GM12878 (cell line): Measurements from ENCODE around the gene LMOD3. TPM values are rescaled to one million over a fixed set of nuclear protein-coding genes. Genes with fewer than 3 reads are reported as not detected.

Experiments used
- BMI1 ChIP-seq: fragments of 450-650 bp; IDR thresholded peaks from 2 replicates; pipeline ENCODE4 v1.6.1; 2016; ENCODE audit warnings: mild to moderate bottlenecking, moderate library complexity, borderline replicate concordance
- RBBP5 ChIP-seq: fragments of 200-600 bp; sonication (generic); conservative IDR thresholded peaks from 2 replicates; pipeline ENCODE4 v1.6.1; 2016
- SPI1 ChIP-seq: IDR thresholded peaks from 2 replicates; pipeline ENCODE4 v1.6.1; 2011; ENCODE audit warnings: low read depth, mild to moderate bottlenecking, low read length, moderate library complexity, borderline replicate concordance; ENCODE audit not compliant: insufficient read depth
- YY1 ChIP-seq: IDR thresholded peaks from 2 replicates; pipeline ENCODE4 v1.6.1; 2011; ENCODE audit warnings: low read depth, mild to moderate bottlenecking, low read length
- polyA plus RNA-seq, 11 experiments: library from polyadenylated mRNA; depleted of rRNA in 4 of 11; unstranded in 6 of 11; stranded (reverse) in 5 of 11; fragments of >200 nt; fragmentation: Nextera tagmentation in 4 of 11; fragmentation: Illumina TruSeq in 1 of 11; extraction: Ambion mirVana in 4 of 11; extraction: Trizol in 1 of 11; gene quantifications; 1 replicate in 1 of 11; 2 replicates in 10 of 11; pipeline versions ENCODE4 v1.2.1 to v1.2.3, GENCODE V29; 2011 to 2016; ENCODE audit warnings: inconsistent platforms in 2 of 11, missing spikeins in 2 of 11, low read depth in 1 of 11
- total RNA-seq, 4 experiments: library from RNA; depleted of rRNA in 3 of 4; stranded (reverse); fragments of >200 nt in 3 of 4; fragmentation: Illumina TruSeq in 1 of 4; extraction: Trizol in 1 of 4; gene quantifications; 2 replicates each; pipeline versions ENCODE4 v1.2.1 to v1.2.3, GENCODE V29; 2013 to 2021
- TF ChIP-seq, protein P1 (sequence below): fragments of 450-650 bp; IDR thresholded peaks from 2 replicates; pipeline ENCODE4 v1.6.1; 2018; ENCODE audit warnings: borderline replicate concordance, mild to moderate bottlenecking; ENCODE audit not compliant: partially characterized antibody
- TF ChIP-seq, protein P2 (sequence below): fragments of 450-650 bp; IDR thresholded peaks from 2 replicates; pipeline ENCODE4 v1.6.1; 2016; ENCODE audit warnings: mild to moderate bottlenecking, moderate library complexity, borderline replicate concordance
- TF ChIP-seq, protein P3 (sequence below): fragments of 450-650 bp; IDR thresholded peaks from 2 replicates; pipeline ENCODE4 v1.6.1; 2016; ENCODE audit warnings: mild to moderate bottlenecking

The LMOD3 gene
- total and polyA plus RNA-seq, 10 of the 15 experiments (the other 5 are each of a cell fraction or from before 2014, with no cell fraction given) = 0.04 to 0.20 (median 0.09) TPM; not detected in 1

DNA sequence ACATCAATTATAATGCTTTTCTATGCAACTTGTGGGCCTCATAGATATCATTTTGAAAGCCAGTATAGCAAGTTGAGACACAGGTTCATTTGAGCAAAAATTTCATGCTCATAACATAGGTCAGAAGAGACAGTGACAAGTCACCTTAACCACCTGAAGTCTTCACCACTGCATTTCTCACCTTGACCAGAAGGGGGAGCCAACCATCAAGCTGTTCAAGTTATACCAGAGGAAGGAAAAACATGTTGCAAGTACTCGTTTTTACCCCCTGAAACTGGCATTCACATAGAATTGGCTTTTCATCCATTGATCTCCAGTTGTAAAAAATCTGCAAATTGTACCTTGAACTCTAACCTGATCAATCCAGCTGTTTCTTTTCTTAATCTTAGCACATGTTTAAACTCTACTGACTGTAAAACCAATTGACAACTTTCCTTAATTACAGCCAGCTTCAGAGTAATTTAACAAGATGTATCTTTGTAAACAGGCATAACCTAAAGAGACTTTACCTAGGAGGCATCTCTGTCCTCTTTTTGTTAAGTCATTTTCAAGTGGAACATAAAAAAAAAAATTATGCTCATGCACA lies 1.4 kb downstream of the LMOD3 start (continued):
- TF ChIP-seq, protein P1, sequence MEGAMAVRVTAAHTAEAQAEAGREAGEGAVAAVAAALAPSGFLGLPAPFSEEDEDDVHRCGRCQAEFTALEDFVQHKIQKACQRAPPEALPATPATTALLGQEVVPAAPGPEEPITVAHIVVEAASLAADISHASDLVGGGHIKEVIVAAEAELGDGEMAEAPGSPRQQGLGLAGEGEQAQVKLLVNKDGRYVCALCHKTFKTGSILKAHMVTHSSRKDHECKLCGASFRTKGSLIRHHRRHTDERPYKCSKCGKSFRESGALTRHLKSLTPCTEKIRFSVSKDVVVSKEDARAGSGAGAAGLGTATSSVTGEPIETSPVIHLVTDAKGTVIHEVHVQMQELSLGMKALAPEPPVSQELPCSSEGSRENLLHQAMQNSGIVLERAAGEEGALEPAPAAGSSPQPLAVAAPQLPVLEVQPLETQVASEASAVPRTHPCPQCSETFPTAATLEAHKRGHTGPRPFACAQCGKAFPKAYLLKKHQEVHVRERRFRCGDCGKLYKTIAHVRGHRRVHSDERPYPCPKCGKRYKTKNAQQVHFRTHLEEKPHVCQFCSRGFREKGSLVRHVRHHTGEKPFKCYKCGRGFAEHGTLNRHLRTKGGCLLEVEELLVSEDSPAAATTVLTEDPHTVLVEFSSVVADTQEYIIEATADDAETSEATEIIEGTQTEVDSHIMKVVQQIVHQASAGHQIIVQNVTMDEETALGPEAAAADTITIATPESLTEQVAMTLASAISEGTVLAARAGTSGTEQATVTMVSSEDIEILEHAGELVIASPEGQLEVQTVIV = no peak
- TF ChIP-seq RBBP5 (no peak), BMI1 (no peak), YY1 (no peak), SPI1 (no peak)
- TF ChIP-seq, protein P2, sequence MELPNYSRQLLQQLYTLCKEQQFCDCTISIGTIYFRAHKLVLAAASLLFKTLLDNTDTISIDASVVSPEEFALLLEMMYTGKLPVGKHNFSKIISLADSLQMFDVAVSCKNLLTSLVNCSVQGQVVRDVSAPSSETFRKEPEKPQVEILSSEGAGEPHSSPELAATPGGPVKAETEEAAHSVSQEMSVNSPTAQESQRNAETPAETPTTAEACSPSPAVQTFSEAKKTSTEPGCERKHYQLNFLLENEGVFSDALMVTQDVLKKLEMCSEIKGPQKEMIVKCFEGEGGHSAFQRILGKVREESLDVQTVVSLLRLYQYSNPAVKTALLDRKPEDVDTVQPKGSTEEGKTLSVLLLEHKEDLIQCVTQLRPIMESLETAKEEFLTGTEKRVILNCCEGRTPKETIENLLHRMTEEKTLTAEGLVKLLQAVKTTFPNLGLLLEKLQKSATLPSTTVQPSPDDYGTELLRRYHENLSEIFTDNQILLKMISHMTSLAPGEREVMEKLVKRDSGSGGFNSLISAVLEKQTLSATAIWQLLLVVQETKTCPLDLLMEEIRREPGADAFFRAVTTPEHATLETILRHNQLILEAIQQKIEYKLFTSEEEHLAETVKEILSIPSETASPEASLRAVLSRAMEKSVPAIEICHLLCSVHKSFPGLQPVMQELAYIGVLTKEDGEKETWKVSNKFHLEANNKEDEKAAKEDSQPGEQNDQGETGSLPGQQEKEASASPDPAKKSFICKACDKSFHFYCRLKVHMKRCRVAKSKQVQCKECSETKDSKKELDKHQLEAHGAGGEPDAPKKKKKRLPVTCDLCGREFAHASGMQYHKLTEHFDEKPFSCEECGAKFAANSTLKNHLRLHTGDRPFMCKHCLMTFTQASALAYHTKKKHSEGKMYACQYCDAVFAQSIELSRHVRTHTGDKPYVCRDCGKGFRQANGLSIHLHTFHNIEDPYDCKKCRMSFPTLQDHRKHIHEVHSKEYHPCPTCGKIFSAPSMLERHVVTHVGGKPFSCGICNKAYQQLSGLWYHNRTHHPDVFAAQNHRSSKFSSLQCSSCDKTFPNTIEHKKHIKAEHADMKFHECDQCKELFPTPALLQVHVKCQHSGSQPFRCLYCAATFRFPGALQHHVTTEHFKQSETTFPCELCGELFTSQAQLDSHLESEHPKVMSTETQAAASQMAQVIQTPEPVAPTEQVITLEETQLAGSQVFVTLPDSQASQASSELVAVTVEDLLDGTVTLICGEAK = no peak
- TF ChIP-seq, protein P3, sequence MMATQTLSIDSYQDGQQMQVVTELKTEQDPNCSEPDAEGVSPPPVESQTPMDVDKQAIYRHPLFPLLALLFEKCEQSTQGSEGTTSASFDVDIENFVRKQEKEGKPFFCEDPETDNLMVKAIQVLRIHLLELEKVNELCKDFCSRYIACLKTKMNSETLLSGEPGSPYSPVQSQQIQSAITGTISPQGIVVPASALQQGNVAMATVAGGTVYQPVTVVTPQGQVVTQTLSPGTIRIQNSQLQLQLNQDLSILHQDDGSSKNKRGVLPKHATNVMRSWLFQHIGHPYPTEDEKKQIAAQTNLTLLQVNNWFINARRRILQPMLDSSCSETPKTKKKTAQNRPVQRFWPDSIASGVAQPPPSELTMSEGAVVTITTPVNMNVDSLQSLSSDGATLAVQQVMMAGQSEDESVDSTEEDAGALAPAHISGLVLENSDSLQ = no peak
